ENCODE results near the gene KMT5B. TPM values are rescaled to one million over a fixed set of nuclear protein-coding genes. Genes with fewer than 3 reads are reported as not detected.
A peak's percentile ranks its signal among the peaks of the same experiment; 100 is the strongest.

The KMT5B gene
- total RNA-seq, 1 donor from 2014 or later, result 25.0 TPM

DNA sequence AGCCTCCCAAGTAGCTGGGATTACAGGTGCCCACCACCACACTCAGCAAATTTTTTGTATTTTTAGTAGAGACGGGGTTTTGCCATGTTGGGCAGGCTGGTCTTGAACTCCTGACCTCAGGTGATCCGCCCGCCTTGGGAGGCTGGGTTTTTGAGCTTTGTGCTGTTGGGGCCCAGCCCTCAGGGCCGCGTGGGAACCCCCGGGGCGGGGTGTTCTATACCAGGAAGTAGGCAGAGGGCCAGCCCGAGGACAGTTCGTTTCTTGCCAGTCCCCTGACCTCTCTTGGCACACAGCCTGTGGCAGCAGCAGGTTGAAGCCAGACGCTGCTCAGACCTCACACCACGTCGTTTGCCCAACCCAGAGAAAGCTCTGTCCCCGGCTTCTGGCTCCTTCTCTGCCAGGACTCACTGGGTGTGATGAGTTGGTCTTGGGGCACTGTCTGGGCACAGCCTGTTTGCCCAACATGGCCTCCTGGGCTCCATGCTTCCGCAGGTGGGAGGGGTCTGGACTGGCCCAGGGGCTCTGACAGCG, 67.0 kb downstream of the KMT5B start:
- DNase-seq (ENCODE audit: low read depth in 2 of 2), result peak; percentile 44 to 82

DNA sequence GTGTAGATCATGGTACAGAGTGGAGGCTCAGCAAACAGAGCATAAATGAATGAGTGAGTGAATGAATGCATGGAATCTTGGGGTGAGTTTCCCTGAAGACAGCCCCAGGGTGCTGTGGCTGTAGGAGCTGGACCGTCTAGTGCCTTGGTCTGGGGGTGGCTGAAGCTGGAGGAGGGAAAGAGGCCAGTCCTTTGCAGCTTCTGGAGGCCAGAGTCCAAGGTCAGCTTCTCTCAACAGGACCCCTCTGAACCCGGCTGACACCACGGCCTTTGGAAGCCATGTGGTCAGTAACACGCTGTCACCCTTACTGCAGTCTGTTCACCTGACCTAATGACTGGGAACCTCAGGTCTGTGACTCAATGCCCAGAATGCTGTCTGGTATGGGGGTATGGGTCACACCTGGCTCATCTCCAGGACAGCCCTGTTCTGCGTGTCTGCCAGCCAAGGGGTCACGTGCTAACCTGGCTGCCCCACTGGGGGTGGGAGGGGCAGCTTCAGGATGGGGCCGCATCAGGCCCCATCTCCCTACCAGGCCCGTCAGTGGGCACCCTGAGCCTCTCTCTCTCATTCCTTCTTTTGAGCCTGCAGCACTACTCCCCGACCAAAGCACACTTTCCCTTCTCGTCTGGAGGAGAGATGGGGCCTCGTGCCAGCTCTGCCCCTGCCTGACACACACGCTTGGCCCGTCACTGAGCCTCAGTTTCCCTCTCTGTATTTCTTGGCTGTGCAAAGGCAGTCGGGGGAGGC, 67.8 kb downstream of the KMT5B start:
- peak in 1 of 2 donors; percentile 23 for DNase-seq (ENCODE audit: low read depth in 2 of 2)

DNA sequence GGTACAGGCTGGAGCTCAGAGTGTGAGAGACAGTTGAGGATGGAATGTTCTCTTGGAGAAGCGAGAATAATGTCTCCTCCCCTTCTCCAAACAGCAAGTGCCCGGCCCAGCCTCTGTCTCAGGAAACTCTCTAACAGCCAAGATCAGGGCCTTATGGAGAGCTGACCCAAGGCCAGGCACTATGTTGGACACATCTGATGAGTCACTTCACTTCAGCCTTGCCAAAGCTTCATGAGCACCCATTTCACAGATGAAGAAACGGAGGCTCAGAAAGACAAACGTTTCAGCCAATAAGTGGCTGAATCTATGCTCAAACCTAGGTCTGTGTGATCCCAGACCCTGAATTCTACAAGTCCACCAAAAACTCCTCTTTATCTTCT, 69.8 kb downstream of the KMT5B start:
- no peak for DNase-seq (ENCODE audit: low read depth in 2 of 2)

DNA sequence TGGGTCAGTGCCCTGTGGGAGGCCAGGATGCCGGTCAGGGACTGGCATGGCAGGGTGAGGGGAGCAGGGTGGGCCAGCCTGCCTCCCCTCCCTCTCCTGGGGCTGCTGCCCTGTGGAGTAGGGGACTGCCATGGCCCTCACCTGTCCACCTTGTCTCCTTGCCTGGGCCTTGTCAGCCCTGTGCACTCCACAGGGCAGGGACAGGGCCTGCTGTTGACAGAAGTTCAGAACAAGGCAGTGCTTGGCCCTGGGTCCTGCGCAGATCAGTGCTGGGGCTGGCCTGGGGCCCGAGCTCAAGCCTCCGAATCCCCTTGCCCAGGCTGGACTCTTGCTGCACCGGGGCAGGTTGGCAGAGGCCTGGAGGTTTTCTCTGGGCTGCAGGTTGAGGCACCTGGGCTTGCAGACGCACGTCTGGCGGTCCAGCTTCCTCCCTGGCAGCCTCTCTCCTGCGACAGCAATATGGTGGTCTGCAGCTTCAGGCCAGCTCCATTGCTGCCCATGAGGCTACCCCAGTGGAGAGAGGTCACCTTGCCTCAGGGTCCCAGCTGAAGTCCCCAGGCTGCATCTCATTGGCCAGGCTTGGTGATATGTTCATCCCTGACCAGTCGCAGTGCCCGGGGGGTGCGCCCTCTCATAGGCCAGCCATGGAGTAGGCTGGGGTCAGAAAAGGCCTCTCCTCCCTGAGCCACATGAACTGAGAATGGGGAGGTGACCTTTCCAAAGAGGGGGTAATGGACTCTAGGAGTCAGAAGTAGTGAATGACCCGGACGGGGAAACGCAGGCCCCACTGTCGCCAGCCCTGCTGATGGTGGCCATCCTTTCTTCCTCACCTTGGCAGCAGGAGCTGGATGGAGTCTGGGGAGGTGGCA, 70.4 kb downstream of the KMT5B start:
- DNase-seq (ENCODE audit: low read depth in 2 of 2), result no peak

DNA sequence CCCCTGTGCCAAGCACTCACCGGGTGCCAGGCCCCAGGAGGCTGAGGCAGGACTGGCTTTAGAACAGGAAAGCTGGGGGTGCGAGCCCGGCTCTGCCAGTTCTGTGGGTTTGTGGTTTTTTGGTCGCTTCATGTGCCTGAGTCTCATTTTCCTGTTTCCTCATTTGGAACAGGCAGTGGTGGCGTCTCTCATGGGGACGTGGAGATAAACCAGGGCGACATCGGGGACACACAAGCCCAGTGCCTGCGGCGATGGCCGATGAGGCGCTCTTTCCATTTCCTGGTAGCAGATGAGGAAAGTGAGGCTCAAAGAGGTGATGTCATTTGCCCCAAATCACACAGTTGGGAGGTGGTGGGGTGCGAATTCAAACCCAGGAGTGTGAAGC, 71.1 kb downstream of the KMT5B start:
- peak in 1 of 2 donors; percentile 31 for DNase-seq (ENCODE audit: low read depth in 2 of 2)

DNA sequence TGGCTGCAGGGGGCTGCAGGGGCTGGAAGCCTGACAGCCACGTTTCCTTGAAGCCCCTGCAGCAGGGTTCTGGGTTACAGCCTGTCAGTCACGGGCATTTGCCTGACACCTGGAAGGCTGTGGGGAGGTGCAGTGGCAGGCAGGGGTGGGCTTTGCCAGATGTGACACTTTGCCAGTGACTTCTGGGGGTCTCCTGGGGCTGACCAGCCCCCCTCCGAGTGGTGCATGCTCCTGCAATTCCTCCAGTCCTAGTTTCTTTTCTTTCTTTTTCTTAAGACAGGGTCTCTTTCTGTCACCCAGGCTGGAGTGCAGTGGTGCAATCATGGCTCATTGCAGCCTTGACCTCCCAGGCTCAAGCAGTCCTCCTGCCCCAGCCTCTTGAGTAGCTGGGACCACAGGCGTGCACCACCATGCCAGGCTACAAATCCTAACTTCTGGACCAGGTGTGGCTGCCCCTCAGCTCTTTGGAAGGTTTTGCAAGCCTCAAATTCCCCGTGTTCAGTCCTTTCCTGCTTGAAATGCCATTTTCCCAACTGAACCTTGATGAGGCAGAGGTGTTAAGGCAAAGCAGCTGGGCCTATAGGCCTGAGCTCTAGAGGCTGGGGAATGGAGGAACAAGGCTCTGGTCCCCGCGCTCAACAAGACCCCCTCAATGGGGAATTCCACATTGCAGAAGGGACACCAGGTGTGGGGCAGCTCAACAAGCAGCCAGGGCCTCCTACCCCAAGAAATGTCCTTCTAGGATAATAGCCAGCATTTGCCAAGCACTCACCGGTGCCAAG, 71.7 kb downstream of the KMT5B start:
- DNase-seq (ENCODE audit: low read depth in 2 of 2), result no peak

DNA sequence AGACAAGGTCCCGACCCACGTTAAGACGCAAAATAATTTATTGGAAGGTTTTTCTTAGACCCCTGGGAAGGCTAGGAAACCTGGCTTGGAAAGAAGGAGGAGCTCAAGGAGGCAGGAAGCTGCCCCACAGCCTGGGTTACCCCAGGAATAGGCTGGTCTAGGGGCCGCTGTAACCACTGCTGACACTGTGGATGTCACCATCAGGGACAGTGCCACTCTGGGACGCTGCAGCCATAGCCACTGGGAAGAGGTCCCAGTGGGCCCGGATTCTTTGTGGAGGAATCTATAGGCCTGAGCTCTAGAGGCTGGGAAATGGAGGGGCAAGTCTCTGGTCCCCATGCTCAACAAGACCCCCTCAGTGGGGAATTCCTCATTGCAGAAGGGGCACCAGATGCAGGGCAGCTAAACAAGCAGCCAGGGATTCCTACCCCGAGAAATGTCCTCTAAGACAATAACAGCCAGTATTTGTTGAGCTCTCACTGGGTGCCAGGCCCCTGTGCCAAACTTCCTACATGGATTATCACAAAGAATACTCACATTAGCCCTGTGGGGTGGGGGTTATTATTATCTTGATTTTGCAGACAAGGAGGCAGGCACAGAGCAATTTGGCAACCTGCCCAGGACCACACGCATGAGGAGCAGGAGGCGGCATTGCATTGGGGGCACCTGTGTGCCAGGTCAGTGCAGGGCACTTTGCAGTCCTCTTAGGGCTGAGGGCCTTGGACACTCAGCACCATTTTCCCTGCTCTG, 72.4 kb downstream of the KMT5B start:
- DNase-seq (ENCODE audit: low read depth in 2 of 2), result no peak

DNA sequence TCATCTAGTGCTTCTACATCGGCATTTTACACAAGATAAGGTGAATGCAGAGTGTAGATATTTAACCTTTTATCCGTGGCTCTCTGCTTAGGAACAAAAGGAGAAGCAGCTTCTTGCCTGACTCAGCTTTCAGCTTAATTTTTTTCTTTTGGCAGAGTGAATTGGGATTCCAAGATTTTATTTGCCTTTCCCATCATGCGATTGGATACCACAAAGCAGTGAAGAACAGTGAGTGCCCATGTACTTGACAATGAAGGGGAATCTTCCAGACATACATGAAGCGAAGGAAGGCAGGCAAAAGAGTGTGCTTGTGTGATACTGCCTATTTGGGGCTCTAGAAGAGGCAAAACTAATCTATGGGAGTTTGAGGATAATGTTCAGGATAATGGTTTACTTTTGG, 74.9 kb downstream of the KMT5B start:
- no peak for DNase-seq (ENCODE audit: low read depth in 2 of 2)

DNA sequence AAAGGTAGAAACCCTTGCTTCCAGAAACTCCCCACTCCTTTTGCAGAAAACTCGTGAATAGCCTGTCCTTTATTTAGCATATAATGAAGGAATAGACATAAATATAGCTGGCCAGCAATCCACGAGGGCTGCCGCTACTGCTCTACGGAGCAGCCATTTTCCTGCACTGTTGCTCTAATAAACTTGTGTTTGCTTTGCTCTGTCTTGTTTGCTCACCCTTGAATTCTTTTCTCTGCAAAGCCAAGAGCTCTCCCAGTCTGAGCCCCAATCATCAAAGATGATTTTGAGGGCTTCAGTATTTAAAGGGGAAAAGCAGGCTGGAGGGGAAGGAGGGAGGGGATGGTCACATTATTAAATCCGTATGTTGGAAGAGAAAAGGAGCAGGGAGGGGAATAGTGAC, 75.3 kb downstream of the KMT5B start:
- DNase-seq (ENCODE audit: low read depth in 2 of 2), result no peak

DNA sequence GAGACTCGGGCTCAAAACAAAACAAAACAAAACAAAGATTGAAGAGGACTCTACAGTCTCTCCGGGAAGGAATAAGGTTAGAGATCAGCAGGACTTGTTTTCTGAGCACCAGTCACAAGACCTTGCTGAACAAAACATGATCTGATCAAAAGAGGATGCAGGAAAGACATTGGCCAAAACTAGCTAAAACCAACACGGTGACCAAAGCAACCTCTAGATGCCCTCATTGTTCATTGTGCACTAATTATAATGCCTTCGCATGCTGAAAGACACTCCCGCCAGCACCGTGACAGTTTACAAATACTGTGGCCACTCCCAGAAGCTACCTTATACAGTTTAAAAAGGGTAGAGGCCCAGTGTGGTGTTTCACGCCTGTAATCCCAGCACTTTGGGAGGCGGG, 76.2 kb downstream of the KMT5B start:
- DNase-seq (ENCODE audit: low read depth in 2 of 2), result no peak

DNA sequence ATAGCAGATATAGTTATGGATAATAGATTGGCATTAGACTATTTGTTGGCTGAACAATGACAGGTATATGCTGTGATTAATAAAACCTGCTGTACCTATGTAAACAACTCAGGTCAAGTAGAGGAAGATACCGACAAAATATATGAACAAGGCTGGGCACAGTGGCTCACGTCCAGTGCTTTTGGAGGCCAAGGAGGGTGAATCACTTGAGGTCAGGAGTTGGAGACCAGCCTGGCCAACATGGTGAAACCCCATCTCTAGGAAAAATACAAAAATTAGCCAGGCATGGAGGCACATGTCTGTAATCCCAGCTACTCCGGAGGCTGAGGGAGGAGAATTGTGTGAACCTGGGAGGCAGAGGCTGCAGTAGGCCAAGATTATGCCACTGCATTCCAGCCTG, 77.9 kb downstream of the KMT5B start:
- DNase-seq (ENCODE audit: low read depth in 2 of 2), result no peak

DNA sequence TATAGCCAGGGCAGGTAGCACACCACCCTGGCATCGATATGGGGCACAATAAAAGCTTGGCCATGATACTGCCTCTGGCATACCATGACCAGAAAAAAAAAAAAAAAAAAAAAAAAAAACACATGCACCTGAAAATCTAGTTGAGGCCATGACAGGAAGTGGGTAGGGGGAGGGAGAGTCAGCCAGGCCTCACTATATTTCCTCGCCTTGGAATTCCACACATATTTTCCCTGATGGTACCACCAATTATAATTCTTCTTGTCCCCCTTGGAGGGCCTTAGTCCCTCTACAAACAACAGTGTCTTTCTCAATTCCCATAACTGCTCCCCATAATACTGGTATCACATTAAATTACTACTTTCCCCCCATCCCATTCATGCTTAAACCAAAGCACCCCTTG, 79.3 kb downstream of the KMT5B start:
- DNase-seq (ENCODE audit: low read depth in 2 of 2), result no peak

DNA sequence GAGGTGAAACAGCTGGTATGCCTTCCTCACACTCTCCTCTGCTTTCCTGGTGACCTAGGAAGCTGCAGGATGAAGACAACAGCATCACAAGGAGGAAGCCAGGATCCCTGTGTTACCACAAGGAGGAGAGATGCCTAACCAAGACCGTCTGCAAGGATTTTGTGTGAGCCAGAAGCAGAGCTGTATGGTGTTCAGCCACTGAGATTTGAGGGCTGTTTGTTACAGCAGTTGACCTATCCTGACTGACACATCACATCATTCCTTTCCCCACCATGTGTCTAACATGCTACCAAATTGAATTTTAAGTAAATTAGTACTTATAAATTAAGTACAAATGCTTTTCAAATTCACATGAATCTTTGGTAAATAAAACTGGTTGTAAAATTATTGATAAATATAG, 83.0 kb downstream of the KMT5B start:
- DNase-seq (ENCODE audit: low read depth in 2 of 2), result no peak

DNA sequence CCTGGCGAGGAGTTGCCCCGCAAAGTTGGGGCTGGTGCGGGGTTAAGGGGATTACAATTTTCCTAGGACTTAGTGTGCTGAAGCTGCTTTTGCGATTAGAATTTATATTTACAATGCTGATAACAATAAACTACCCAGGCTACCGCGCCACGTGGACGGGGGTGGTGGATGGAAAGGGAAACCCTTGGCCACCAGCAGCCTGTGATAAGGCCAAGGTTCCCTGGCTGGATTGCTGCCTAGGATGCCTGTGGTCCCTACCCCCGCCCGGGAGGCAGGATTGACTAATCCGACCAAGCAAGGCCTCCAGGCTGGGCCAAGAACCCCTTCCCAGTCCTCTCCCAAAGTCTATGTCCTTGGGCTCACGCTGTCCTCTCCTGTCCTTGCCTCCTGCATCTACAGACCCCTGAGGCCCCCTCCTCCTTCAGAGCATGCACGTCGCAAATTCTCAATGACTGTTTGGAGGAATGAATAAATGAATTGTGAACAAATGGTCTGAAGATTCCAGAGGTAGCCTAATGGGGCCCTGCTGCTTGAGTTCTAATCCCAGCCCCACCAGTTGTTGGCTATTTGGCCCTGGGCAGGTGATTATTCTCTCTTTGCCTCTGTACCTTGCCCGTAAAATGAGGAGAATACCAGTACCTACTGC, 84.3 kb downstream of the KMT5B start:
- DNase-seq (ENCODE audit: low read depth in 2 of 2), result peak; percentile 17 to 49

DNA sequence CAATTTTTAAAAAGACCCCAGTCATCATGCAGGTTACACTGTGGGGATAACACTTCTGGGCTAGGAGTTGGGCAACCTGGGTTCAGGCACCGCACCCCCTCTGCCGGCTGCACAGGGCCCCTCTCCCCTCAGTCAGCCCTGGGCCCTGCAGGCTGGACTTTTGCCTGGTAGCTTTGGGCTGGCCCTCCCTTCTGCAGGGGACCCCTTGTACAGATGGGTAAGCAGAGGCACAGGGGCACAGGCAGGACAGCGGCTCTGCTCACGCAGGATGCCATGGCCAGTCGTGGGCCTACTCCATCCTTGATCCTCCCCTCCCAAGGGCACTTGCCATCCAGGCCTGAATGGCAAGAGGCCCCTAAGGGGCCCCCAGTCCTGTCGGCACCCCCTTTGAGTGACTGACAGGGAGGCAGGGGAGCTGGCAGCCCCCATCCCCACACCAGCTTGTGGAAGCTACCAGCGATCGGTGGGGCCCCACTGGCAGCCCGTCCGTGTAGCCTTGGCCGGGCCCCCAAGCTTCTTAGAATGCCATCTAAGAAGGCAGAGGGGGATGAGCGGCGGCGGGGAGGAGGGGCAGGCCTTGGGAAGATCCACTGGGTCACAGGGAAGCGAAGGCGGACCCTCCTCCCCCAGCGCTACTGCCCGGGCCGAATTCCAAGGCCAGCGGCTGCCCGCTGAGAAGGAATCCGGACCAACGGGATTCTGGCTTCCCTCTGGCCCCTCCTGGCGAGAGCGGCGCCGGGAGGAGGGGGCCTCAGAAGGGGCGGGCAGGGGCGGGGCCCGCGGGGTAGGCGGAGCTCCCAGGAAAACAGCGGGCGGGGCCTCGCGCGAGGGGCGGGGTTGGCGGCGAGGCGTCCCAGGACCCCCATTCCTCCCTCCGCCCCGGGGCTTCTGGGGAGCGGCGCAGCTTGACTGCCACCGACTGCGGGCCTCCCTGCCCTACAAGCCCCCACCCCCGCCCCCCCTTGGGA, 85.1 kb downstream of the KMT5B start:
- peak; percentile 23 to 67 for DNase-seq (ENCODE audit: low read depth in 2 of 2)

DNA sequence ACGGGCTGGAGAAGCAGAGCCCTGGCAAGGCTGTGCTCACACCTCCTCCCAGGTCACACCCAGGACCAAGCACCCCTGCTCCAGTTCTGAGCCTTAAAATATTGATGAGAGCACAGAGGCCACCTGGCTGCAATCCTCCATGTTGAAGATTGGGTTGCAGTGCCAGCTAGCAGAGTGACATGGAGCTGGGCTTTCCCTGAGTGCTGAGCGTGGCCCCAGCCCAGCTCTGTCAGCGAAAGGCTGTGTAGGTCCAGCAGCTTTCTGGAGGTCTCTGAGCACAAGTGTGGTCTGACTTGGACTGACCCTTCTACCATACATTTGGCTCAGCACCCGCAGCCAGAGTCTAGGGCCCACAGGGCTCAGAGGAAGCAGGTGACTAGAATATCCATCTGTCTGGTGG, 87.9 kb downstream of the KMT5B start:
- no peak for DNase-seq (ENCODE audit: low read depth in 2 of 2)

DNA sequence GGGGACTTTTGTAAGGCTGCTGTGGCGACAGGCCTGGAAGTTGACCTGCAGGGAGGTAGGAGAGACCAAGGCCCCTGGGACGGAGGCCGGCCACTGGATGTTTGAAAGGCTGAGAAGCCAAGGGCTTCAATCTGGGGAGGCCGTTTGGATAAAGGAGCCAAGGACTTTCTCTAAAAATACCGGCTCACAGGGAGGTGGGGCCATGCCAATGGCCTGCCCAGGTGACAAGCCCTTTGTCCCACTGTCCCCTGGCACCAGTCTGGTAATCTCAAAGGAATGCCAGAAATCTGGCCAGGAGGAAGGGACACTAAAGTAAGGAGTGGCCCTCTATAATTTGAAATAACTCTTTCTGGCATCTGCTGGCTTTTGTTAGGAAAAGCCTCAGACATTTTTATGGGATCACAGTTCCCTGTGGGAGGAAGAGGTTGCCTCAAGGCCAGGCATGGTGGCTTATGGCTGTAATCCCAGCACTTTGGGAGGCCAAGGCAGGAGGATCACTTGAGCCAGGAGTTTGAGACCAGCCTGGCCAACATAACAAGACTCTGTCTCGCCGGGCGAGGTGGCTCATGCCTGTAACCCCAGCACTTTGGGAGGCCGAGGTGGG, 90.1 kb downstream of the KMT5B start:
- DNase-seq (ENCODE audit: low read depth in 2 of 2), result no peak

DNA sequence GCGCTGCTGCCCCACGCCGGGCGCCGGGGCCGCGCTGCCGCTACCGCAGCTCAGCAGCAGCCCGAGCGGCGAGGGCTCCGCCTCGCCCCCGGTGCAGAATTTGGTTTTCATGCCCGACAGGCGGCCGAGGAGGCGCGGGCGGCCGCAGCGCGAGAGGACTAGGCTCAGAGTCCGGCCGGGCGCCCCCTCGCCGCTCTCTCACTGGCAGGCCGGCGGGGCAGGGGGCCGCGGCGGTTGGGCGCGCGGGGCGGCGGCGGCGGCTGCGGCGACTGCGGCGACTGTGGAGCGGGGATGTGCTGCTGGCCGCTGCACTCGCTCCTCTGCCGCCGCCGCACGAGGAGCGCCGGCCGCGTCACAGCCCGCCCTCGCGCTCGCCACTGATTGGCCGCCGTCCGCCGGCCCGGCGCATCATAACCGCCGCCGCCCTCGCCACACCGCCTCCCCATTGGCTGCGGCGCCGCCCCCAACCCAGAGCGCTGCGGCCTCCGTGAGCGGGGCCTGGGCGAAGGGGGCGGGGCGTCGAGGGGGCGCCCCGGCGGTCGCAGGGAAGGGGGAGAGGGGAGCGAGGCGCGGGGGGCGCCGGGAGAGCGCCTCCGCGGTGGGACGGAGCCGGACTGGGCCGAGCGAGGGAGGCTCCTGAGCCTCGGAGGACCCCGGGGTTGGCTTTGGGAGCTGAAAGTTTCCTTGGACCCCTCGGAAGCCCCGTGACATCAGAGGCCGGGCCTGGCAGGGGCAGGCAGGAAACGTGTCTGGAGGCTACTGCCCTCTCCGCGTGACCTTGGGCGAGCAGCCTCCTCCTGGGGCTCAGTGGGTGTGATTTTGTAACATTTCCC, 91.8 kb downstream of the KMT5B start, which contains the start of gene CHKA:
Gene CHKA (minus strand): TSS at position 322 of the 833 bp plus-strand sequence. CDS start 211 bp downstream, at position 111.
- peak; percentile 92 to 96 for DNase-seq (ENCODE audit: low read depth in 2 of 2)
